Measurements from ENCODE around the gene MAGI2.
"Not testable (repeated sequence)": the region's sequence is repeated elsewhere in the genome, so short reads cannot be mapped to it uniquely, and the experiment has no call there.

Gene MAGI2

DNA sequence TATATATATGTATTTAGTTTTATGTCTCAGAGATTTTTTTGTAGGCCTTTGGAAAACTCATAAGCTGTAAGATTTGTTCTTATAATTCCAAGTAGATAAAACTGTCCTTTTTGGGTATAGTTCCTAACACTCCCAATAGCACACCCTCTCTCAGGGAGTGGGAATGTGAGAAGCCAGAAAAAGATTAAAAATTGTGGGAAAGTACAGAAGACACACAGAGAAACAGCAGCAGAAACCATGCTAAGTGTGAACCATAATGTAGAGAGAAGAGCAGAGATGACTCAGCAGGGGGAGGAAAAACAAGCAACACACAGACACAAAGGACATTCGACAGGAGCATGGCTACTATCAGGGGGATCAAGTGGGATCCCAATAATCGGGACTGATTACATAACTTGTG is 401.6 kb downstream of the MAGI2 start:
- DNase-seq (ENCODE audit: low read depth) = no peak

GRCh38 chr7:79050603-79051002 is 402.9 kb downstream of the MAGI2 start:
- DNase-seq (ENCODE audit: low read depth) = no peak

DNA sequence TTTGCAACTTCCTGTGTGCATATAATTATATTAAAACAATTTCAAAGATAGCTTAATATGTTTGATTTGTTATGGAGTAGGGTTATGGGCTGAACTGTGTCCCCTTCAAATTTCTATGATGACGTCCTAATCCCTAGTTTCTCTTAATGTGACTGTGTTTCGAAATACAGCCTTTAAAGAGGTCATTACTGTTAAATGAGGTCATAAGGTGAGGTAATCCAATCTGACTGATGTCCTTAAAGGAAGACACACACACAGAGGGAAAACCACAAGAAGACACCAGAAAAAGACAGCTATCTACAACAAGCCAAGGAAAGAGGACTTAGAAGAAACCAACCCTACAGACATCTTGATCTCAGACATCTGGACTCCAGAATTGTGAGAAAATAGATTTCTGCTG is 407.4 kb downstream of the MAGI2 start:
- DNase-seq (ENCODE audit: low read depth) = no peak

GRCh38 chr7:79037001-79037400 is 416.5 kb downstream of the MAGI2 start:
- no peak for DNase-seq (ENCODE audit: low read depth)

GRCh38 chr7:79036356-79036755 is 417.1 kb downstream of the MAGI2 start:
- no peak for DNase-seq (ENCODE audit: low read depth)

DNA sequence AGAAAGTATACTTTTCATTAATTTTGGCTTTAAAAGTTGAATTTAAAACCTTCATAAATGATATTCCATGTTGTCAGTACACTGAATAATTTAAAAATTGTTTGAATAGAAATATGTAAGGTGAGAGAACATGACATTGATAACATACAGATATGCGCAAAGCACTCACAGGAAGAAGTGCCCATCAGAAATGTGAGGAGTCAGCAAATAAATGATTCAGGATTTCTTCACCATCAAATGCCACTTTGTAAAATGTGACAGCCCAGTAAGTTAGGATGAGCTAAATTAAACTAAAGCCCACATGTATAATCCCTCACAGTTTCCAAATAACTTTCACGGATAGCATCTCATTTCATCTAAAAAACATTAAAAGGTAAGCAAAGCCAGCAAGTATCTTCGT is 417.6 kb downstream of the MAGI2 start:
- no peak for DNase-seq (ENCODE audit: low read depth)

DNA sequence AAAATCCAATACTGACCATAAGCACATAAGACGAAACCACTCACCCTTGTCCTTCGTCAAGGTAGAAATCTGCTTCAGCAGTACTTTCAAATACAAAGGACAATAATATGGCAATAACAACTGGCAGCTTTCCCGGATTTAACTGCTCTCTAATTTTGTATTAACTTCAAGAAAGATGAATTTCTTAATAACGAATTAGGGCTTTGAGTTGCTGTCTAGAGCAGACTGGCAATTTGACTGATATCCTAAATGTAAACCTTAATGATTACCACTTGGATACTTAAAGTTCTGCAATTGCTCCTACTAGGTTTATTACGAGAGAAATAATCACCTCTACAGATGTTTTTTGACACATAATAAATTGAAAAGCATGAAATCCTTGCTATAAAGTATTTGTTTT is 418.7 kb downstream of the MAGI2 start:
- no peak for DNase-seq (ENCODE audit: low read depth)

DNA sequence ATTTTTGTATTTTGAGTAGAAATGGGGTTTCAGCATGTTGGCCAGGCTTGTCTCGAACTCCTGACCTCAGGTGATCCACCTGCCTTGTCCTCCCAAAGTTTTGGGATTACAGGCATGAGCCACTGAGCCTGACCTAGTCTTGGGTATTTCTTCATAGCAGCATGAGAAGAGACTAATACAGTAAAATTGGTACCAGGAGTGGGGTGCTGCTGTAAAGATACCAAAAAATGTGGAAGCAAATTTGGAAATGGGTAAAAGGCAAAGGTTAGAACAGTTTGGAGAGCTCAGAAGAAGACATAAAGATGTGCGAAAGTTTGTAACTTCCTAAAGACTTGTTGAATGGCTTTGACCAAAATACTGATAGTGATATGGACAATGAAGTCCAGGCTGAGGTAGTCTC is 433.8 kb downstream of the MAGI2 start:
- not testable (repeated sequence) for DNase-seq (ENCODE audit: low read depth)

DNA sequence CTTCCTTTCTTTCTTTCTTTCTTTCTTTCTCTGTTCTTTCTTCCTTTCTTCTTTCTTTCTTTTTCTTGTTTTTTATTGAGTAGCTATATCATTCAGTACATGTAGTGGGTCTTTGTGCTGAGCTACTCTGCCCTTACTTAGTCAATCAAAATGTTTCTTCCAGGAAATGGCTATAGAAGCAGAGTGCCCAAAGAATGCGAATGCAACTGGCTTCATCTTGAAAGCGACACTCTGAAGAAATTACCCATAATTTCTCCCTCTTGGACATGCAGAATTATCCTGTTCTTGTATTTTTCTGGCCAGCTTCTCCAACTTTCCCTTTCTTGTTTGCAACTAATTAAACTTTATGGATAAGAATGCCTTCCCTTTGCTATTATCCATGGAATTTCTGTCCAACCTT is 441.5 kb downstream of the MAGI2 start:
- no peak for DNase-seq (ENCODE audit: low read depth)

- no peak for DNase-seq (ENCODE audit: low read depth)
Observed at GRCh38 chr7:79009647-79010046, 443.8 kb downstream of the MAGI2 start.

GRCh38 chr7:79008786-79009185 is 444.7 kb downstream of the MAGI2 start:
- DNase-seq (ENCODE audit: low read depth) = no peak

GRCh38 chr7:78996013-78996412 is 457.5 kb downstream of the MAGI2 start:
- no peak for DNase-seq (ENCODE audit: low read depth)

DNA sequence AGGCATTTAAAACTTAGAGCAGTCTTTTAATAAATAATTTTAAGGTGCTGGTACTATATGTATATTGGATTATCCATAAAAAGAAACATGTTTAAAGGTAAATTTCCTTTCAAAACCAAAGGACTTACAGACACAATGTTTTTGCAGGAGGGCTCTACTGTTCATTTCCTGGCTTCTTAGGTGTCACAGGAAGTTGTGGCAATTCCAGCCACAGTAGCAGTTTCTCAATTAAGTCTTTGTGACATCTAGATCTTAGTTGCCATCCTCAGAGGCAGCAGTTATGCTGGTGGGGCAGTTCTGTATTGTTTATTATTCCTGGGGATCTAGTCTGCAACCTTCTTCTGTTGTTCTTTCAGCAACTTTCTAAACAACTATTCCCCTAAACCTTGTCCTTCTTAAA is 460.1 kb downstream of the MAGI2 start:
- no peak for DNase-seq (ENCODE audit: low read depth)

GRCh38 chr7:78985509-78985908 is 468.0 kb downstream of the MAGI2 start:
- no peak for DNase-seq (ENCODE audit: low read depth)

DNA sequence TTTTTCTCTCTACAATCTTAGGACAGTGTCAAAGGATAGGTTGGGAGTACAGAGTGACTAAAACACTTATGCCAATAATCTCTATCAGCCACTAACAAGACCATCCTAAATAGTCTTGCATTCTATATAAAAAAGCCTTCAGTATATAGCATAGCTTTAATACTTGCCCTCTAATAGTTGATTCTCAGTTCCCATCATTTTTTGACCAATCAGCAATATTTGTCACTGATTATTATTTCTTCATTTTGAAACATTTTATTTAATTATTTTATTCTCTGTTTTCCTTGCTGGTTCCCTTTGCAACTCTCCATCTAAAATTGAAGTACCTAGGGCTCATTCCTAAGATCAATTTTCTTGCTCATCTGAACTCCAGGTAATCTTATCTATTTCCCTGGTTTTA is 470.0 kb downstream of the MAGI2 start:
- DNase-seq (ENCODE audit: low read depth) = no peak

DNA sequence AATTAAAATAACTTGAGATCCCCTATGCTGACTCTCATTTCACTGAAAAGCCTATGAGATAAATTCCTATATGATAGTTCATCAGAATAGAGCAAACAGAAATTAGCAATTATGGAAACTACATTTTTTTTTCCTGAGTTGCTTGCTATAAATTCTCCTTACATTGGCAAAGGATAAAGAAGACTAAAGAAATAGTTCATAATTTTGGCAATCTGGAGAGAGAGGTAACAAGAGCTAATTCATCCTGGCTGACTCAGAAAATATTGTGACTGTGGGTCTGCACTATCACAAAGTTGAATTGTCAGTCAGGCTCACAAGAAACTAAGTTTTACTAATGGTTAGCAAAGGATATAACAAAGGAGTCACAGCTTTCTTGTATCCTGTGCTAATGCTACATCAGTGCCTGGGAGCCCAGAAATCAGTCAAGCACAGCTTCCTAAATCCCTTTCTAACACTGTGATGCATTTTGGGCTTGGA is 483.0 kb downstream of the MAGI2 start:
- no peak for DNase-seq (ENCODE audit: low read depth)

DNA sequence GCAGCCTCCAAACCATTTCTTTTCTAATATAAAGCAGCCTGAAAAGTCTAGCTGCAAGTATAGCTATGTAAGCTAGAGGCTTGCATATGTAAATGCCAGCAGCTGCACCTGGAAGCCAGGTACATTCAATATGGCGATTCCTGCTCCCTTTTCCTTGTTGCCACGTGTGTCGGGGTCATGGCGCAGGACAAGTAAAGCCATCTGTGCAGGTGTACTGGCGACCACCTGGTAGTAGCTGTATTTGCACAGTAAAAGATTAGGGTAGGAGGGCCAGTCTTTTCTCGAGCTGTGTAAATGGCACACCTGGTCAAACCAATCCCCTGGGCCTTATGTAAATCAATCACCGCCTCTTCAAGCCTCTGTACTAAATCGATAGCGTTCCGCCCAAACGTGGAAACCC is 484.5 kb downstream of the MAGI2 start:
- DNase-seq (ENCODE audit: low read depth) = no peak

GRCh38 chr7:78967561-78967960 is 485.9 kb downstream of the MAGI2 start:
- DNase-seq (ENCODE audit: low read depth) = not testable (repeated sequence)

GRCh38 chr7:78967046-78967445 is 486.4 kb downstream of the MAGI2 start:
- no peak for DNase-seq (ENCODE audit: low read depth)

GRCh38 chr7:78959477-78959876 is 494.0 kb downstream of the MAGI2 start:
- no peak for DNase-seq (ENCODE audit: low read depth)

- DNase-seq (ENCODE audit: low read depth) = no peak
Observed at GRCh38 chr7:78955329-78955728, 498.1 kb downstream of the MAGI2 start.

GRCh38 chr7:78953726-78954363 is 499.6 kb downstream of the MAGI2 start:
- DNase-seq (ENCODE audit: low read depth) = no peak

- no peak for DNase-seq (ENCODE audit: low read depth)
Observed at GRCh38 chr7:78953090-78953489, 500.4 kb downstream of the MAGI2 start.

DNA sequence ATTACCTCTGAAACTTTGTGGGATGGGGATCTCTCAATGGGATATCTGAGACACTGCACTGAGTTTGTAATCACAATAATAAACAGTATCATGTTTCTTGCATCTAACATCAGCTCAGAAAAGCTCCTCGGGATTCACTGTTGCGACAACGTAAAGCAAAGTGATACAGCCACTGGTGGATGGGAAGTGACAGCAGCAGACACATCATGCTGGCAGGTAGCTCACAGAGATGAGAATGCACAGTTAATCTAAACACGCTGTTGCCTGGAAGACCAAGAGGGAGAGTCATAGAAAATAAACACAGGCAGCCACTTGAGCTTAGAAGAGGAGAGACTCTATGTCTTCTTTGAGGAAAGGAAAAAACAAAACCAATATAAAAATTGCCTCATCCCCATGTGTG is 513.8 kb downstream of the MAGI2 start:
- DNase-seq (ENCODE audit: low read depth) = no peak

- DNase-seq (ENCODE audit: low read depth) = no peak
Observed at GRCh38 chr7:78924581-78924980, 528.9 kb downstream of the MAGI2 start.
